IMR-90 (cell line): Measurements from ENCODE around the gene LLCFC1. TPM values are rescaled to one million over a fixed set of nuclear protein-coding genes. Genes with fewer than 3 reads are reported as not detected.

Source experiments
- ATAC-seq: fragments of 200-7000 bp; cut with Tn5 transposase; 2 replicates; pipeline ENCODE4 v1.9.1; 2020; ENCODE audit warnings: low read depth, mild to moderate bottlenecking, moderate library complexity
- BruUV-seq: library from RNA; stranded (reverse); fragments of 400-500 nt; replicated peaks from 2 replicates; lab custom pipeline; 2021; lab: Mats Ljungman, UMichigan
- CTCF ChIA-PET: fragments of 300-600 bp; formaldehyde crosslinking; extraction: SDS; loops from one replicate; lab custom pipeline; 2021; ENCODE audit warnings: antibody characterized with exemption; lab: Yijun Ruan, JAX
- POLR2A ChIA-PET: fragments of 300-600 bp; sonication (Branson Sonifier 250); formaldehyde crosslinking; loops from one replicate; lab custom pipeline; 2022; ENCODE audit warnings: antibody characterized with exemption; ENCODE audit not compliant: unreplicated experiment; lab: Charles Lee
- DNase-seq: peaks from one replicate; pipeline ENCODE4 v3.0.0; 2013
- H2AFZ ChIP-seq: replicated peaks from 2 replicates; pipeline ENCODE3; 2013; ENCODE audit warnings: low read length, mild to moderate bottlenecking; ENCODE audit not compliant: poor library complexity
- H2AK5ac ChIP-seq: 2 replicates; pipeline ENCODE4 v1.6.1; 2013; ENCODE audit warnings: low read depth, low read length, inconsistent platforms
- H2AK9ac ChIP-seq: replicated peaks from 2 replicates; pipeline ENCODE3; 2013; ENCODE audit warnings: mild to moderate bottlenecking, low read depth, low read length, moderate library complexity; ENCODE audit not compliant: poor library complexity
- H2BK120ac ChIP-seq: 2 replicates; pipeline ENCODE4 v1.6.1; 2013; ENCODE audit warnings: low read depth, low read length, inconsistent platforms
- H2BK15ac ChIP-seq: 3 replicates; pipeline ENCODE4 v1.6.1; 2013; ENCODE audit warnings: low read depth, low read length, inconsistent platforms
- H2BK20ac ChIP-seq: 2 replicates; pipeline ENCODE4 v1.6.1; 2013; ENCODE audit warnings: low read depth, mild to moderate bottlenecking, inconsistent platforms, low read length, moderate library complexity
- H2BK5ac ChIP-seq: 2 replicates; pipeline ENCODE4 v1.6.1; 2013; ENCODE audit warnings: mild to moderate bottlenecking, low read depth, low read length, inconsistent platforms; ENCODE audit not compliant: poor library complexity, severe bottlenecking
- H3K14ac ChIP-seq: replicated peaks from 2 replicates; pipeline ENCODE4 v1.6.1; 2013; ENCODE audit warnings: low read depth, low read length, inconsistent platforms
- H3K18ac ChIP-seq: 2 replicates; pipeline ENCODE4 v1.6.1; 2013; ENCODE audit warnings: low read depth, low read length, control low read depth
- H3K23ac ChIP-seq: 2 replicates; pipeline ENCODE4 v1.6.1; 2013; ENCODE audit warnings: low read depth, low read length, inconsistent platforms
- H3K27ac ChIP-seq: 2 replicates; pipeline ENCODE4 v1.5.1; 2013; ENCODE audit warnings: mild to moderate bottlenecking, control low read depth, low read length; ENCODE audit not compliant: insufficient read depth
- H3K27me3 ChIP-seq: 2 replicates; pipeline ENCODE4 v1.6.1; 2013; ENCODE audit warnings: low read length; ENCODE audit not compliant: control insufficient read depth, insufficient read depth
- H3K36me3 ChIP-seq: 2 replicates; pipeline ENCODE4 v1.6.1; 2013; ENCODE audit warnings: low read length, mixed read lengths; ENCODE audit not compliant: control insufficient read depth, insufficient read depth
- H3K4ac ChIP-seq: 2 replicates; pipeline ENCODE4 v1.6.1; 2013; ENCODE audit warnings: low read depth, low read length, inconsistent platforms
- H3K4me1 ChIP-seq: 2 replicates; pipeline ENCODE4 v1.6.1; 2013; ENCODE audit warnings: low read length, mixed read lengths; ENCODE audit not compliant: control insufficient read depth, insufficient read depth
- H3K4me2 ChIP-seq: 2 replicates; pipeline ENCODE4 v1.6.1; 2013; ENCODE audit warnings: low read depth, mild to moderate bottlenecking, control low read depth, low read length, moderate library complexity
- H3K4me3 ChIP-seq: 2 replicates; pipeline ENCODE4 v1.5.1; 2013; ENCODE audit warnings: low read depth, mild to moderate bottlenecking, control low read depth, low read length, moderate library complexity; ENCODE audit not compliant: insufficient read depth
- H3K56ac ChIP-seq: 2 replicates; pipeline ENCODE4 v1.6.1; 2013; ENCODE audit warnings: low read length, inconsistent platforms; ENCODE audit not compliant: insufficient read depth; ENCODE audit errors: extremely low read depth
- H3K79me1 ChIP-seq, 2 experiments: 2 replicates each; pipeline ENCODE4 v1.6.1; 2013; ENCODE audit warnings: low read length in 2 of 2, inconsistent platforms in 1 of 2, low read depth in 1 of 2
- H3K9ac ChIP-seq: 2 replicates; pipeline ENCODE4 v1.6.1; 2013; ENCODE audit warnings: low read depth, low read length, control low read depth
- H3K9me1 ChIP-seq: 2 replicates; pipeline ENCODE4 v1.6.1; 2013; ENCODE audit warnings: low read length, inconsistent platforms; ENCODE audit not compliant: insufficient read depth
- H3K9me3 ChIP-seq: 2 replicates; pipeline ENCODE4 v1.6.1; 2013; ENCODE audit warnings: low read length; ENCODE audit not compliant: control insufficient read depth, insufficient read depth
- H4K20me1 ChIP-seq: 2 replicates; pipeline ENCODE4 v1.6.1; 2013; ENCODE audit warnings: low read length, inconsistent platforms; ENCODE audit not compliant: insufficient read depth
- H4K5ac ChIP-seq: 2 replicates; pipeline ENCODE4 v1.6.1; 2013; ENCODE audit warnings: mild to moderate bottlenecking, low read depth, low read length, control low read depth
- H4K8ac ChIP-seq, 2 experiments: 2 replicates each; pipeline ENCODE4 v1.6.1; 2013; ENCODE audit warnings: low read depth in 2 of 2, low read length in 2 of 2, control low read depth in 1 of 2, inconsistent platforms in 1 of 2
- H4K91ac ChIP-seq: 2 replicates; pipeline ENCODE4 v1.6.1; 2013; ENCODE audit warnings: low read depth, low read length, inconsistent platforms; ENCODE audit not compliant: insufficient read depth
- CEBPB ChIP-seq: IDR thresholded peaks from 2 replicates; pipeline ENCODE4 v1.6.1; 2012; ENCODE audit warnings: low read depth, low read length, improper control_type of control experiment
- CHD1 ChIP-seq: IDR thresholded peaks from 2 replicates; pipeline ENCODE4 v1.6.1; 2012; ENCODE audit warnings: low read depth, low read length, improper control_type of control experiment
- CTCF ChIP-seq: conservative IDR thresholded peaks from 2 replicates; pipeline ENCODE4 v1.5.1; 2012; ENCODE audit warnings: mild to moderate bottlenecking, low read depth, low read length, improper control_type of control experiment
- FOS ChIP-seq: fragments of 150-350 bp; IDR thresholded peaks from 2 replicates; pipeline ENCODE4 v1.6.1; 2016; ENCODE audit warnings: low read depth, low read length
- MAFK ChIP-seq: IDR thresholded peaks from 2 replicates; pipeline ENCODE4 v1.6.1; 2012; ENCODE audit warnings: low read depth, low read length, improper control_type of control experiment
- MXI1 ChIP-seq: IDR thresholded peaks from 2 replicates; pipeline ENCODE4 v1.6.1; 2012; ENCODE audit warnings: low read depth, mild to moderate bottlenecking, low read length, moderate library complexity, borderline replicate concordance
- RAD21 ChIP-seq: IDR thresholded peaks from 2 replicates; pipeline ENCODE4 v1.6.1; 2012; ENCODE audit warnings: low read length, improper control_type of control experiment
- RFX5 ChIP-seq: IDR thresholded peaks from 2 replicates; pipeline ENCODE4 v1.8.0; 2012; ENCODE audit warnings: low read depth, mild to moderate bottlenecking, low read length, moderate library complexity
- WGBS, 2 experiments: methylation state at CpG; one replicate each; pipeline versions ENCODE4 v1.1.5 to v1.1.7; 2013; ENCODE audit warnings: missing lambda C conversion rate in 2 of 2; ENCODE audit not compliant: insufficient read length in 1 of 2; ENCODE audit errors: extremely low coverage in 2 of 2; 5-methylcytosine and 5-hydroxymethylcytosine counted together
- dilution Hi-C: fragments of 300-500 bp; cut with HindIII; formaldehyde crosslinking; loops from one replicate; pipeline ENCODE4 v1.14.3; 2018; ENCODE audit warnings: low sequenced_read_pairs; ENCODE audit not compliant: unreplicated experiment
- in situ Hi-C: fragments of 300-500 bp; cut with MboI; formaldehyde crosslinking; loops from 3 replicates; pipeline ENCODE4 v1.14.3; 2019; ENCODE audit warnings: low sequenced_read_pairs, inconsistent platforms, mixed read lengths
- intact Hi-C: fragments of 100-400 bp; cut with micrococcal nuclease; formaldehyde crosslinking; loops from 2 replicates; pipeline ENCODE4 v1.10.0; 2022
- polyA plus RNA-seq, 3 experiments: library from polyadenylated mRNA; depleted of rRNA; stranded (reverse); fragments of >200 nt; gene quantifications; 2 replicates each; pipeline ENCODE4 v1.2.3, GENCODE V29; 2012; ENCODE audit warnings: low replicate concordance in 1 of 3
- total RNA-seq: library from RNA; depleted of rRNA; stranded (reverse); fragments of >200 nt; gene quantifications from 2 replicates; pipeline ENCODE4 v1.2.3, GENCODE V29; 2012

LLCFC1 gene
- total and polyA plus RNA-seq, 2 of the 4 experiments (the other 2 are of a cell fraction), result not detected

DNA sequence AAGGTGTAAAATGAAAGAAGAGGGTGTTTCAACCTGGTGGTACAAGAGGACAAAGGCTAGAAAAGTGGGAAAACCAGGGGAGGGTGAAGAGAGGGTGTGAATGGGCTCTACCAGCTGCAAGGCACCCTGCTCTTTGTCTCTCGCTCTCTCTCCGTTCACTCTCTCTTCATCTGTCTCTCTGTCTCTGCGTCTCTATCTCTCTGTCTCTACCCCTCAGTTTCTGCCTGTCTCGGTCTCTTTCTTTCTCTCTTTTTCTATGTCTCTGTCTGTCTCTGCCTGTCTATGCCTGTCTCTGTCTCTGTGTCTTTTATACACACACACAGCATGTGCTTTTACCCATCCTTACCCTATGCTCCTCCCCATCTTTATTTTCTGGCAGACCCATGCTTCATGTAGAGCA is 673 bp upstream of the LLCFC1 start:
- no peaks in the 10 kb centered on the region for H3K79me1 ChIP-seq
- no peak overlapping the region for H3K23ac ChIP-seq
- no peak overlapping the region for H4K5ac ChIP-seq
- no peak overlapping the region for H2AK9ac ChIP-seq
- intact Hi-C loops (no loop called here), in situ Hi-C loops (no loop called here), dilution Hi-C loops (no loop called here)
- DNase-seq (no peak), ATAC-seq (no peak)
- H3K36me3 ChIP-seq, result no peaks in the 10 kb centered on the region
- H2BK20ac ChIP-seq, result no peak overlapping the region
- H3K4me3 ChIP-seq, result no peak overlapping the region
- H3K27me3 ChIP-seq, result no peaks in the 10 kb centered on the region
- CTCF ChIA-PET, result no interaction called here
- H3K4ac ChIP-seq, result no peak overlapping the region
- H3K4me2 ChIP-seq, result no peak overlapping the region
- no peak overlapping the region for H3K18ac ChIP-seq
- H3K27ac ChIP-seq, result no peak overlapping the region
- no peak overlapping the region for H3K9ac ChIP-seq
- H2AFZ ChIP-seq, result no peak overlapping the region
- H2BK120ac ChIP-seq, result no peak overlapping the region
- BruUV-seq, result no TSS peak
- POLR2A ChIA-PET, result no interaction called here
- no peak overlapping the region for H2BK5ac ChIP-seq
- no peaks in the 10 kb centered on the region for H3K9me1 ChIP-seq
- no peak overlapping the region for H2BK15ac ChIP-seq
- TF ChIP-seq MAFK (no peak), RFX5 (no peak), CEBPB (no peak), RAD21 (no peak), CHD1 (no peak), MXI1 (no peak), FOS (no peak), CTCF (no peak)
- H4K91ac ChIP-seq, result no peak overlapping the region
- peaks cover 10% of the 10 kb centered on the region; the same call in 1 of the 2 replicates for H3K9me3 ChIP-seq
- no peak overlapping the region for H4K8ac ChIP-seq
- no peak overlapping the region for H3K56ac ChIP-seq
- no peak overlapping the region for H3K14ac ChIP-seq
- H4K20me1 ChIP-seq, result no peaks in the 10 kb centered on the region
- no peak overlapping the region for H2AK5ac ChIP-seq
- 69% methylated on average over 2 of the region's 4 CpGs; no CpG with 5 or more reads in 1 of the 2 experiments for WGBS, 2 experiments
- H3K4me1 ChIP-seq, result no peaks in the 10 kb centered on the region
